ENCODE data around the gene BUD23.

GRCh38 chr7:73739387-73739767 is 56.0 kb downstream of the BUD23 start:
- no peak for TF ChIP-seq CTCF (IDR thresholded peaks at IDR 0.05)
- TF ChIP-seq POLR2A (IDR thresholded peaks at IDR 0.05) = no peak
